WTC11 (cell line): ENCODE results near the gene FBXL7. TPM values are rescaled to one million over a fixed set of nuclear protein-coding genes. Genes with fewer than 3 reads are reported as not detected.
A peak's percentile ranks its signal among the peaks of the same experiment; 100 is the strongest.

Experiments
- ATAC-seq: fragments of 200-7000 bp; cut with Tn5 transposase; 2 replicates; pipeline ENCODE4 v1.10.0; 2021; ENCODE audit warnings: mild to moderate bottlenecking, moderate library complexity
- CTCF ChIA-PET: fragments of 300-600 bp; sonication (Branson Sonifier 250); formaldehyde crosslinking; loops from one replicate; lab custom pipeline; 2021; ENCODE audit warnings: antibody characterized with exemption; lab: Charles Lee
- POLR2A ChIA-PET: fragments of 350-600 bp; sonication (Branson Sonifier 250); formaldehyde crosslinking; loops from one replicate; lab custom pipeline; 2021; ENCODE audit warnings: antibody characterized with exemption; lab: Charles Lee
- DNase-seq: peaks from one replicate; pipeline ENCODE4 v3.0.0; 2021; ENCODE audit warnings: low spot score
- H3K27ac Mint-ChIP-seq: 2 replicates; pipeline ENCODE4 v1.8.0; 2021; ENCODE audit warnings: mixed read lengths
- H3K27me3 Mint-ChIP-seq: 2 replicates; pipeline ENCODE4 v1.8.0; 2021; ENCODE audit warnings: low read depth, mild to moderate bottlenecking, moderate library complexity, mixed read lengths
- H3K36me3 Mint-ChIP-seq: 2 replicates; pipeline ENCODE4 v1.8.0; 2021; ENCODE audit warnings: mixed read lengths
- H3K4me1 Mint-ChIP-seq: 2 replicates; pipeline ENCODE4 v1.8.0; 2022; ENCODE audit warnings: mixed read lengths
- H3K4me3 Mint-ChIP-seq: 2 replicates; pipeline ENCODE4 v1.8.0; 2021; ENCODE audit warnings: mild to moderate bottlenecking, moderate library complexity, mixed read lengths
- H3K9me3 Mint-ChIP-seq: 2 replicates; pipeline ENCODE4 v1.8.0; 2021; ENCODE audit warnings: mixed read lengths
- ATF1 ChIP-seq: sonication (generic); formaldehyde crosslinking; IDR thresholded peaks from 2 replicates; pipeline ENCODE4 v1.8.1; 2023; ENCODE audit warnings: mild to moderate bottlenecking, moderate library complexity, missing genetic modification reagents
- ERG ChIP-seq: fragments of 250-450 bp; sonication (Bioruptor Pico); IDR thresholded peaks from 2 replicates; pipeline ENCODE4 v1.8.0; 2021; ENCODE audit warnings: mild to moderate bottlenecking
- FOXJ3 ChIP-seq: sonication (generic); formaldehyde crosslinking; IDR thresholded peaks from 2 replicates; pipeline ENCODE4 v1.9.0; 2021; ENCODE audit warnings: missing genetic modification reagents, mild to moderate bottlenecking, borderline replicate concordance
- FOXP1 ChIP-seq: sonication (generic); formaldehyde crosslinking; IDR thresholded peaks from 2 replicates; pipeline ENCODE4 v1.8.0; 2022; ENCODE audit warnings: missing genetic modification reagents, mild to moderate bottlenecking, moderate library complexity, borderline replicate concordance
- GTF2I ChIP-seq: fragments of 250-450 bp; sonication (Bioruptor Pico); conservative IDR thresholded peaks from 2 replicates; pipeline ENCODE4 v1.4.0; 2021; ENCODE audit warnings: mild to moderate bottlenecking
- KAT7 ChIP-seq: sonication (generic); formaldehyde crosslinking; IDR thresholded peaks from 2 replicates; pipeline ENCODE4 v1.8.1; 2023; ENCODE audit warnings: missing genetic modification reagents, mild to moderate bottlenecking, borderline replicate concordance
- NFE2L1 ChIP-seq: sonication (generic); formaldehyde crosslinking; IDR thresholded peaks from 2 replicates; pipeline ENCODE4 v1.8.1; 2023; ENCODE audit warnings: missing genetic modification reagents
- NFYB ChIP-seq: sonication (generic); formaldehyde crosslinking; conservative IDR thresholded peaks from 2 replicates; pipeline ENCODE4 v1.8.0; 2022; ENCODE audit warnings: low read depth, missing genetic modification reagents
- NR2C2 ChIP-seq: sonication (generic); formaldehyde crosslinking; IDR thresholded peaks from 2 replicates; pipeline ENCODE4 v1.8.0; 2022; ENCODE audit warnings: mild to moderate bottlenecking, missing genetic modification reagents
- SOX15 ChIP-seq: fragments of 250-450 bp; sonication (Bioruptor Pico); IDR thresholded peaks from 2 replicates; pipeline ENCODE4 v1.9.0; 2021; ENCODE audit warnings: mild to moderate bottlenecking
- ZNF121 ChIP-seq: sonication (generic); formaldehyde crosslinking; IDR thresholded peaks from 2 replicates; pipeline ENCODE4 v1.8.0; 2023; ENCODE audit warnings: missing genetic modification reagents
- ZNF138 ChIP-seq: sonication (generic); formaldehyde crosslinking; conservative IDR thresholded peaks from 2 replicates; pipeline ENCODE4 v1.8.1; 2022; ENCODE audit warnings: mild to moderate bottlenecking, moderate library complexity, missing genetic modification reagents
- ZNF232 ChIP-seq: sonication (generic); formaldehyde crosslinking; IDR thresholded peaks from 2 replicates; pipeline ENCODE4 v1.8.0; 2022; ENCODE audit warnings: mild to moderate bottlenecking, missing genetic modification reagents
- ZNF281 ChIP-seq: sonication (generic); formaldehyde crosslinking; IDR thresholded peaks from 2 replicates; pipeline ENCODE4 v1.8.0; 2023; ENCODE audit warnings: mild to moderate bottlenecking, missing genetic modification reagents
- ZNF416 ChIP-seq: fragments of 250-450 bp; sonication (Bioruptor Pico); IDR thresholded peaks from 2 replicates; pipeline ENCODE4 v1.9.0; 2021; ENCODE audit warnings: mild to moderate bottlenecking, inconsistent platforms
- total RNA-seq: library from RNA; stranded (reverse); gene quantifications from 3 replicates; pipeline ENCODE4 v1.2.3, GENCODE V29; 2021
- TF ChIP-seq, protein P1 (sequence below): sonication (generic); formaldehyde crosslinking; IDR thresholded peaks from 2 replicates; pipeline ENCODE4 v1.8.0; 2022; ENCODE audit warnings: mild to moderate bottlenecking, missing genetic modification reagents
- TF ChIP-seq, protein P2 (sequence below): sonication (generic); formaldehyde crosslinking; IDR thresholded peaks from 2 replicates; pipeline ENCODE4 v1.8.0; 2022; ENCODE audit warnings: missing genetic modification reagents
- TF ChIP-seq, protein P3 (sequence below): fragments of 200-600 bp; IDR thresholded peaks from 2 replicates; pipeline ENCODE4 v1.8.0; 2022; ENCODE audit warnings: antibody characterized with exemption

The FBXL7 gene
- total RNA-seq, 1 experiment from 2014 or later, result 13.8 TPM

DNA sequence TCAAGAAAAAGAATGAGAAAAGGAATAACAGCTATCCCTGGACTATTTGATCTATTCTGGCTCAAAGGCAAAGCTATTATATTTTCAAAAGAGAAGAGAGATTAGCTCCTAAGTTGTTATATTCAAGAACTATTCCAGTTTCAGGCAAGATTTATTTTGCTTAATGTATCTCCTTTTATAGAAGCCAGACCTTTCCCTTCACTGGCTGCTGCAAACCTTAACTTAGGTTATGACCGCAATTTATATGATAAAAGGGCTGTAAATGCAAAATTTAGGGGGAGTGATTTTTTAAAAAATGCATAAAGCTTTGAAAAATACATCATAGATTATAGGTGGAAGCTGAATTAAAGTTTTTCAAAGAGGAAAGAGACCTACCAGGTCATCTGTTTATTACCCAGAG, 97.8 kb downstream of the FBXL7 start:
- ChIA-PET POLR2A (interaction anchor here (0.7 kb wide), 1 partner anchor 771 kb away, joined by 5 read pairs; no protein-coding TSS in a partner anchor), CTCF (interaction anchor here (0.7 to 1.3 kb wide), 4 partner anchors 25 to 173 kb away, joined by 3 to 6 read pairs (median 4); no protein-coding TSS in a partner anchor)
- Mint-ChIP-seq H3K4me3 (no peak overlapping the region), H3K9me3 (no peaks in the 10 kb centered on the region), H3K27ac (no peak overlapping the region), H3K36me3 (no peaks in the 10 kb centered on the region), H3K4me1 (peaks cover 50% of the 10 kb centered on the region), H3K27me3 (no peaks in the 10 kb centered on the region)
- TF ChIP-seq FOXP1 (CRISPR knock-in tag) (no peak), ZNF121 (no peak), ZNF138 (CRISPR knock-in tag) (no peak), NR2C2 (CRISPR knock-in tag) (no peak), ZNF281 (CRISPR knock-in tag) (no peak), ZNF416 (CRISPR knock-in tag) (no peak), ZNF232 (CRISPR knock-in tag) (no peak), KAT7 (CRISPR knock-in tag) (no peak), NFYB (no peak), ATF1 (CRISPR knock-in tag) (no peak), SOX15 (CRISPR knock-in tag) (no peak), ERG (CRISPR knock-in tag) (no peak), FOXJ3 (no peak), NFE2L1 (no peak)
- TF ChIP-seq, protein P1, sequence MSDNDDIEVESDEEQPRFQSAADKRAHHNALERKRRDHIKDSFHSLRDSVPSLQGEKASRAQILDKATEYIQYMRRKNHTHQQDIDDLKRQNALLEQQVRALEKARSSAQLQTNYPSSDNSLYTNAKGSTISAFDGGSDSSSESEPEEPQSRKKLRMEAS (CRISPR knock-in tag), result no peak
- TF ChIP-seq, protein P2, sequence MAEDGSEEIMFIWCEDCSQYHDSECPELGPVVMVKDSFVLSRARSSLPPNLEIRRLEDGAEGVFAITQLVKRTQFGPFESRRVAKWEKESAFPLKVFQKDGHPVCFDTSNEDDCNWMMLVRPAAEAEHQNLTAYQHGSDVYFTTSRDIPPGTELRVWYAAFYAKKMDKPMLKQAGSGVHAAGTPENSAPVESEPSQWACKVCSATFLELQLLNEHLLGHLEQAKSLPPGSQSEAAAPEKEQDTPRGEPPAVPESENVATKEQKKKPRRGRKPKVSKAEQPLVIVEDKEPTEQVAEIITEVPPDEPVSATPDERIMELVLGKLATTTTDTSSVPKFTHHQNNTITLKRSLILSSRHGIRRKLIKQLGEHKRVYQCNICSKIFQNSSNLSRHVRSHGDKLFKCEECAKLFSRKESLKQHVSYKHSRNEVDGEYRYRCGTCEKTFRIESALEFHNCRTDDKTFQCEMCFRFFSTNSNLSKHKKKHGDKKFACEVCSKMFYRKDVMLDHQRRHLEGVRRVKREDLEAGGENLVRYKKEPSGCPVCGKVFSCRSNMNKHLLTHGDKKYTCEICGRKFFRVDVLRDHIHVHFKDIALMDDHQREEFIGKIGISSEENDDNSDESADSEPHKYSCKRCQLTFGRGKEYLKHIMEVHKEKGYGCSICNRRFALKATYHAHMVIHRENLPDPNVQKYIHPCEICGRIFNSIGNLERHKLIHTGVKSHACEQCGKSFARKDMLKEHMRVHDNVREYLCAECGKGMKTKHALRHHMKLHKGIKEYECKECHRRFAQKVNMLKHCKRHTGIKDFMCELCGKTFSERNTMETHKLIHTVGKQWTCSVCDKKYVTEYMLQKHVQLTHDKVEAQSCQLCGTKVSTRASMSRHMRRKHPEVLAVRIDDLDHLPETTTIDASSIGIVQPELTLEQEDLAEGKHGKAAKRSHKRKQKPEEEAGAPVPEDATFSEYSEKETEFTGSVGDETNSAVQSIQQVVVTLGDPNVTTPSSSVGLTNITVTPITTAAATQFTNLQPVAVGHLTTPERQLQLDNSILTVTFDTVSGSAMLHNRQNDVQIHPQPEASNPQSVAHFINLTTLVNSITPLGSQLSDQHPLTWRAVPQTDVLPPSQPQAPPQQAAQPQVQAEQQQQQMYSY (CRISPR knock-in tag), result no peak
- DNase-seq, result no peak
- ATAC-seq, result no peak

- ChIA-PET CTCF (interaction anchor here (1.3 to 1.4 kb wide), 2 partner anchors 58 to 85 kb away, joined by 4 read pairs; no protein-coding TSS in a partner anchor), POLR2A (no interaction called here)
- ATAC-seq (peak; percentile 22; the same call in 1 of the 2 replicates), DNase-seq (peak; percentile 59)
- Mint-ChIP-seq H3K4me1 (peaks cover 50% of the 10 kb centered on the region), H3K27ac (no peak overlapping the region), H3K27me3 (no peaks in the 10 kb centered on the region), H3K4me3 (no peak overlapping the region), H3K36me3 (no peaks in the 10 kb centered on the region), H3K9me3 (no peaks in the 10 kb centered on the region)
- no peak for TF ChIP-seq GTF2I (CRISPR knock-in tag)
- TF ChIP-seq, protein P3, sequence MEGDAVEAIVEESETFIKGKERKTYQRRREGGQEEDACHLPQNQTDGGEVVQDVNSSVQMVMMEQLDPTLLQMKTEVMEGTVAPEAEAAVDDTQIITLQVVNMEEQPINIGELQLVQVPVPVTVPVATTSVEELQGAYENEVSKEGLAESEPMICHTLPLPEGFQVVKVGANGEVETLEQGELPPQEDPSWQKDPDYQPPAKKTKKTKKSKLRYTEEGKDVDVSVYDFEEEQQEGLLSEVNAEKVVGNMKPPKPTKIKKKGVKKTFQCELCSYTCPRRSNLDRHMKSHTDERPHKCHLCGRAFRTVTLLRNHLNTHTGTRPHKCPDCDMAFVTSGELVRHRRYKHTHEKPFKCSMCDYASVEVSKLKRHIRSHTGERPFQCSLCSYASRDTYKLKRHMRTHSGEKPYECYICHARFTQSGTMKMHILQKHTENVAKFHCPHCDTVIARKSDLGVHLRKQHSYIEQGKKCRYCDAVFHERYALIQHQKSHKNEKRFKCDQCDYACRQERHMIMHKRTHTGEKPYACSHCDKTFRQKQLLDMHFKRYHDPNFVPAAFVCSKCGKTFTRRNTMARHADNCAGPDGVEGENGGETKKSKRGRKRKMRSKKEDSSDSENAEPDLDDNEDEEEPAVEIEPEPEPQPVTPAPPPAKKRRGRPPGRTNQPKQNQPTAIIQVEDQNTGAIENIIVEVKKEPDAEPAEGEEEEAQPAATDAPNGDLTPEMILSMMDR, result peak; percentile 89
Measured at GRCh38 chr5:15598294-15598902, 98.4 kb downstream of the FBXL7 start.
